ENCODE measurements around the gene UBE3B. TPM values are rescaled to one million over a fixed set of nuclear protein-coding genes. Genes with fewer than 3 reads are reported as not detected.

The UBE3B gene
- total RNA-seq, 1 donor from 2014 or later = 32.6 TPM

DNA sequence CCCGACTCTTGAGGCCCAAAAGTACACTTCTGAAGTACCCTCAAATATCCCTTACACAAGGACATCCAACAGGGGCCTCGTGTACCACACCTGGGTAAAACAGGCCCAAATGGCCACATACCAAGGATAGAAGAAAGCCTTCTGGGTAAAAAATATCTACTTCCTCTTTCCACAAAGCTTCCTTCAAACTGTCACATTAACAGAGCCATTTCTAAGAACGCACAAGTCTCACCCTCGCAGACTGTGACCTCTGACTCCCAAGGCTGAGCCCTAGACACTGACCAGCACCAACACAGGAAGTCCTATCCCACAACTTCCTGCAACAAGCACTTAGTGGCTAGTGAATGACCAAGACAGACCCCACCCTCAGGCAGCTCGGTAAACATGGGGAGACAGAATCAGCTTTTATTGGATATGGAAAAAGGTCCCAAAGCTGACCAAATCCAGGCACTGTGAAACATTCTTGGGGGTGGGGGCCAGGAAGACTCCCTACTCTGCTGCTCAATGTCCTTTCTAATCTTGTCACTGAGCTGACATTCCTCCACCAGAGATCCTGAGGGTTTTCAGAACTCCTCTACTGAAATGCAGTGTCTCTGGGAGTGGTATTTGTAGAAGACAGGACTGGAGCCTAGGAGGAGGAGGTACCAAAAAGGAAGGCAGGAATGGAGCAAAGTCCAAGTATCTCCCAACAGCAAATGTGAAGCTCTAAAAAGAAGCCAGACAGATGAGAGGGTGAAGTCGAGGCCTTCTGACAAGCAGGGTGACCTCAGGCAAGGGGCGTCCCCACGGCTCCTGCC is 16.2 kb upstream of the UBE3B start:
- no peaks in the 10 kb centered on the region for H3K27me3 ChIP-seq (ENCODE audit: control insufficient read depth, insufficient read depth, low read length)

DNA sequence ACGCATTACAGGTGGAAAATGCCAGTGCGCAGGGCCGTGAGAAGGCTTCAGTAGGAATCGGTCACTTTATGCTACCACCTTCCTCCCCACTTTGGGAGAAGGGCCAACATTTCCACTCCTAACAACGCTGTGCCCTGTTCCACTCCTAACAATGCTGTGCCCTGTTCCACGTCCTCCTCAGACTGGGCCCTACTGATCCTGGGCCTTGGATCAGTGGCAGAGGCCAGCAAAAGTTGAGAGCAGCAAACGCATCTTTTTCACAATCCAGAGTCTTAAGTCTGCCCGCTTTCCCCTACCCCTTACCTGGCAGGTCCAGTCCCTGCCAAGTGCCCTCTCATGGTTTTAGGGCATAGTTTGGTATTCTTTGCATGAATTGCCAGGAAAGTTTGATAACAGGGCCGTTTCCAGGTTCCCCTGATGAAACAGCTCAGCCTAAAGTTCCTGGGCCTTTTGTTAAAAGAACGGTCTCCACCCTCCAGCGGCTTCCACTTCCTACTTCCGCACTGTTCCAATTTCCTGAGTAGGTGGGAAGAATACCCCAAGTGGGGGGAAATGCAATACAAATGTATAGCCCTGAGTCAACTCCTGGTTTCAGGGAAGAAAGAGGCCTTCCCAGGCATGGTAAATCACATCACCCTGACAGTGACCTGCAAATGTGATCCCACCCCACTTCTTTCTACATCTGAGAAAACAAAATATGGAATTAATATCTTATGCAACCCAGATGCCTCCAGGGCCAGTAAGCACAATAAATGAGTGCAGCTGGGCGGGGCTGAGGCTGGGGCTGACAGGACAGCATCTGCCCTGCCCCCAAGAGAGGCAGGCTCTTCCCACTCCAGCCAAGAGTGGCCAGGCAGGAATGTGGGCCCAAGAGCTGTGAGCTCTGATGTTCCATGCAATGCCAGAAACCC is 15.3 kb upstream of the UBE3B start:
- Histone ChIP-seq H3K4me3 (ENCODE audit: low read depth, low read length) (no peak overlapping the region), H3K27me3 (ENCODE audit: control insufficient read depth, insufficient read depth, low read length) (no peaks in the 10 kb centered on the region), H3K36me3 (ENCODE audit: control insufficient read depth, insufficient read depth, low read length) (peaks cover 15% of the 10 kb centered on the region)
- TF ChIP-seq, protein P1, sequence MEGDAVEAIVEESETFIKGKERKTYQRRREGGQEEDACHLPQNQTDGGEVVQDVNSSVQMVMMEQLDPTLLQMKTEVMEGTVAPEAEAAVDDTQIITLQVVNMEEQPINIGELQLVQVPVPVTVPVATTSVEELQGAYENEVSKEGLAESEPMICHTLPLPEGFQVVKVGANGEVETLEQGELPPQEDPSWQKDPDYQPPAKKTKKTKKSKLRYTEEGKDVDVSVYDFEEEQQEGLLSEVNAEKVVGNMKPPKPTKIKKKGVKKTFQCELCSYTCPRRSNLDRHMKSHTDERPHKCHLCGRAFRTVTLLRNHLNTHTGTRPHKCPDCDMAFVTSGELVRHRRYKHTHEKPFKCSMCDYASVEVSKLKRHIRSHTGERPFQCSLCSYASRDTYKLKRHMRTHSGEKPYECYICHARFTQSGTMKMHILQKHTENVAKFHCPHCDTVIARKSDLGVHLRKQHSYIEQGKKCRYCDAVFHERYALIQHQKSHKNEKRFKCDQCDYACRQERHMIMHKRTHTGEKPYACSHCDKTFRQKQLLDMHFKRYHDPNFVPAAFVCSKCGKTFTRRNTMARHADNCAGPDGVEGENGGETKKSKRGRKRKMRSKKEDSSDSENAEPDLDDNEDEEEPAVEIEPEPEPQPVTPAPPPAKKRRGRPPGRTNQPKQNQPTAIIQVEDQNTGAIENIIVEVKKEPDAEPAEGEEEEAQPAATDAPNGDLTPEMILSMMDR (IDR thresholded peaks at IDR 0.05; ENCODE audit: insufficient read depth, low read length, severe bottlenecking) = no peak
- DNase-seq (ENCODE audit: low read depth) (peak; percentile 82), FAIRE-seq (no peak)

More for the DNA sequence above, 16.2 kb upstream of the UBE3B start:
- TF ChIP-seq, protein P1 (IDR thresholded peaks at IDR 0.05; ENCODE audit: insufficient read depth, low read length, severe bottlenecking) = no peak
- FAIRE-seq (no peak), DNase-seq (ENCODE audit: low read depth) (no peak)
- Histone ChIP-seq H3K4me3 (ENCODE audit: low read depth, low read length) (no peak overlapping the region), H3K36me3 (ENCODE audit: control insufficient read depth, insufficient read depth, low read length) (peaks cover 19% of the 10 kb centered on the region)

DNA sequence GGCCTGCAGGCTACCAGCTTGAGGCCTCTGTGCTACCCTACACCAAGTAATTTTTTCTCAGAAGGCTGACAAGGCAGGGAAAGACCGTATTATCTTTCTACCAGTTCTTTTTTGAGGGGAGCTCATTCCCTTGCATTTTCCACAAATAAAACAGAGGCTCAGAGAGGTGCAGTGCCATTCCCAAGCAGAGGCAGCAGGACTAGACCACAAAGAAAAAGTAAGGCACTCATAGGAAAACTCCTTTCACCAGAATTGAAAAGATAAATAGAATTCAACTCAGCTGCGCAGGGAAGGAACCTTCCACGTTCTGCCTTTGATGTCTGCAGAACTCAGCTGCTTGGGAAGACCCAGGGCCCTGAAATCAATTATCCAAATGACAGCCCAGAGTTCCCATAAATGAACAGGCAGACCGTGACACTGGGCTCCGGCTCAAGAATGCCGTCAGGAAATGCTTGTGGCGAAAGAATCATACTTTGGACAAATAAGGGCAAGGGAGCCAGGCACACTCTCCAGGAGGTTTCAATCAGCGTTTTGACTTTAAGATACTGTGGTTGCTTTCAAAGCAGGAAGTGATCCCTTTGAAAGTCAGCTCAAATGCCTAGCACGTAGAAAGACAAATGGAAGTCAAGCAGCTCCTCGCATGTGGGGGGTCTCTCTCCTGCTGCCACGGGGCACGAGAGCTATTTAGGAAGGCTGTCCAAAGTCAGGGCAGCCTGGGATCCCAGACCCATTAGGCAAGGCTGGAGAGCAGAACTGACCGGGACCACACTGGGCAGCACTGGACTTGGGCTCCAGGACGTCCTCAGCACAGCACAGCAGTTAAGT is 14.4 kb upstream of the UBE3B start:
- H3K4me3 ChIP-seq (ENCODE audit: low read depth, low read length) = no peak overlapping the region

DNA sequence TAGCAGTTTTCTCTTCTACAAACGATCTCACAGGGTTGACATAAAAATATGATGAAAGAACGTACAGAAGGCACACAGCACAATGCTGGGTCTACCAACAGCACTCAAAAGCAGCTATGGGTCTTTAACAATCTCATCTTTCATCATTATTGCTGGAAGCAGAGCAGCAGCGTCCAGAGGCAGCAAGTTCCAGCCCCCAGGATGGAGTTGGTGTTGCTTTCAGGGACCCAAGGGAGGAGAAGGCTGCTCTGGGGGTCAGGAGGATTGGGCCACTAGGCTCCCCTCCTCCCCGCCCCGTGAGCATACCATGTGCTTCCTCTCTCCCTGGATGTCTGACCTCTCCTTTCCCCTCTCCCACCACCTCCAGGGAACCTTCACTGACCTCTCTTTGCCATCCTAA is 13.7 kb upstream of the UBE3B start:
- TF ChIP-seq, protein P1 (IDR thresholded peaks at IDR 0.05; ENCODE audit: insufficient read depth, low read length, severe bottlenecking) = no peak
- Histone ChIP-seq H3K4me3 (ENCODE audit: low read depth, low read length) (no peak overlapping the region), H3K27me3 (ENCODE audit: control insufficient read depth, insufficient read depth, low read length) (no peaks in the 10 kb centered on the region), H3K36me3 (ENCODE audit: control insufficient read depth, insufficient read depth, low read length) (peaks cover 13% of the 10 kb centered on the region)
- DNase-seq (ENCODE audit: low read depth) (no peak), FAIRE-seq (no peak)

More for the DNA sequence above, 14.4 kb upstream of the UBE3B start:
- FAIRE-seq (no peak), DNase-seq (ENCODE audit: low read depth) (peak; percentile 83)
- TF ChIP-seq, protein P1 (IDR thresholded peaks at IDR 0.05; ENCODE audit: insufficient read depth, low read length, severe bottlenecking) = no peak
- Histone ChIP-seq H3K36me3 (ENCODE audit: control insufficient read depth, insufficient read depth, low read length) (peaks cover 15% of the 10 kb centered on the region), H3K27me3 (ENCODE audit: control insufficient read depth, insufficient read depth, low read length) (no peaks in the 10 kb centered on the region)

DNA sequence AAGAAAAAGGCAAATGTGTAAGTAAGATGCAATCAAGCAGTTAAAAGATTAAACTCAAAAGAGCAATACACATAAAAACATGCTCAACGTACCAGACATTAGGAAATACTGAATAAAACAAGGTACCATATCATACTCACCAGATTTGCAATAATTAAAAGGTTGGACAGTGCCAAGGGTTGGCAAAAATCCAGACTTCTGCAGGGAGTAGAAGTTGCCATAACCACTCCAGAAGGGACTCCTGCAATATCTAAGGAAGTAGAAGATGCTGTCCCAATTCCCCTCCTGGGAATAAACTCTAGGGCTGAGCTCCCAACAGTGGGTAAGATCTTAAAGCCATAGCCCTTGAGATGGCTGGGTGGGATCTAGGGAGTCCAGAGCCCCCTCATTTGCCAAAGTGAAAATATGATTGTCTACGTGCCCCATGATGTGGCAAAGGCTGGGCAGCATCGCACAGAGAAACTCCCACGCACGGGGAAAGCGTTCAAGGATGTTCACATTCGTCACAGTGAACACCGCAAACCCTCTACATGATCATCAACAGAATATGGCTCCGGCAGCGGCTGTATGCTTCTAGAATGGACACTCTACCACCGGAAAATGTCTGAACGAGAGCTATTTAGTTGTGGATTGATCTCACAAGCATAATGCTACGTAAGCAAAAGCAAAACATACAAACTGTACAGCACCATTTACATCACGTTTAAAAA is 12.6 kb upstream of the UBE3B start:
- Histone ChIP-seq H3K27me3 (ENCODE audit: control insufficient read depth, insufficient read depth, low read length) (no peaks in the 10 kb centered on the region), H3K4me3 (ENCODE audit: low read depth, low read length) (no peak overlapping the region), H3K36me3 (ENCODE audit: control insufficient read depth, insufficient read depth, low read length) (peaks cover 18% of the 10 kb centered on the region)
- TF ChIP-seq, protein P1 (IDR thresholded peaks at IDR 0.05; ENCODE audit: insufficient read depth, low read length, severe bottlenecking) = no peak
- DNase-seq (ENCODE audit: low read depth) = no peak
- FAIRE-seq = no peak

All from bronchial epithelial cell (primary cell).